GM12801 (cell line): Measurements from ENCODE around the gene SLC35E4.

Experiments used
- CTCF ChIP-seq: IDR thresholded peaks from one replicate; pipeline ENCODE4 v1.5.1; 2011; ENCODE audit warnings: control low read depth; ENCODE audit not compliant: insufficient read length; ENCODE audit errors: extremely low read depth

Gene SLC35E4

GRCh38 chr22:30689622-30690021, 54.0 kb downstream of the SLC35E4 start:
- no peak for TF ChIP-seq CTCF

GRCh38 chr22:30691204-30691603, 55.6 kb downstream of the SLC35E4 start:
- no peak for TF ChIP-seq CTCF

DNA sequence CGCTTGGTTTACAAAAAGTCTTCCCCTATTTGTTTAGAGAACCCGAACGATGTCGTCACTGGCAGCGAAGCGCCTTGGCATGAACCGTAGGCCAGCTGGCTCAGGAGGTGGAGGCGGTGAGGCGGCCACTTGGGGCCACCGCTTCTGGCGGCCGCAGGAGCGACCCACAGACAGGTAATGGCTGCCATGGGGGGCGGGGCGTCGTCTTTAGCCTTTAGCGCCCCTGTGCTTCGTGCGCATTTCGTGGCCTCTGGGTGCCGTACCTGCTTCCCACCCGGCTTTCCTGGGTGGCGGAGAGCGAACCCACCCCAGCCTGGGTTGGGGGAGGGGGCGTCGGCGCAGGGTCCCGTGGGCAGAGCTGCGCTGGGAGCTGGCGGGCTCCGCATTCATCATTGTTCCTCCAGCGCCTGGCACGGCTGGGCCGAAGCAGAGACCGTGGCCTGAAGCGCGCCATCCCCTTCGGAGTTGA, 58.6 kb downstream of the SLC35E4 start:
- no peak for TF ChIP-seq CTCF

DNA sequence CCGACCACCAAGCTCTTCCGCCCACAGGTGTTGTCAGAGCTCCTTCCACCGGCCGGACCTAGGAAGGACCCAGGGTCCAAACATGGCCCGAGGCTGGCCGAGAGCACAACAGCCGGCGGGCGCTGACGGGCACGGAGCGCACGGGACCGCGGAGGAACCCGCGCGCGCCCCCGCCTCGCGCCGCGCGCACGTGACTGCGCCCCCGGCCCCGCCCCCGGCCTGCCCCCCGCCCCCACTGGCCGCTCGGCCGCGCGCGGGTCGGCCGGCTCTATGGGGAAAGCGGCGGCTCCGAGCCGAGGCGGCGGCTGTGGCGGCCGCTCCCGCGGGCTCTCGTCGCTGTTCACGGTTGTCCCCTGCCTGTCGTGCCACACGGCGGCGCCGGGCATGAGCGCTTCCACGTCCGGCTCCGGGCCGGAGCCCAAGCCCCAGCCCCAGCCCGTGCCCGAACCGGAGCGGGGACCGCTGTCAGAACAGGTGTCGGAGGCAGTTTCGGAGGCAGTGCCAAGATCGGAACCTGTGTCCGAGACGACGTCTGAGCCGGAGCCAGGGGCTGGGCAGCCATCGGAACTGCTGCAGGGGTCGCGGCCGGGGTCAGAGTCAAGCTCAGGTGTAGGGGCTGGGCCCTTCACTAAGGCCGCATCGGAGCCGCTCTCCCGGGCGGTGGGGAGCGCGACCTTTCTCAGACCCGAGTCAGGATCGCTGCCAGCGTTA, 59.2 kb downstream of the SLC35E4 start, which contains the start of gene OSBP2:
Gene OSBP2 (plus strand): TSS at position 235 of the 711 bp plus-strand sequence. CDS start 36 bp downstream, at position 271.
- no peak for TF ChIP-seq CTCF

GRCh38 chr22:30695351-30695851, 59.8 kb downstream of the SLC35E4 start:
- TF ChIP-seq CTCF = no peak

DNA sequence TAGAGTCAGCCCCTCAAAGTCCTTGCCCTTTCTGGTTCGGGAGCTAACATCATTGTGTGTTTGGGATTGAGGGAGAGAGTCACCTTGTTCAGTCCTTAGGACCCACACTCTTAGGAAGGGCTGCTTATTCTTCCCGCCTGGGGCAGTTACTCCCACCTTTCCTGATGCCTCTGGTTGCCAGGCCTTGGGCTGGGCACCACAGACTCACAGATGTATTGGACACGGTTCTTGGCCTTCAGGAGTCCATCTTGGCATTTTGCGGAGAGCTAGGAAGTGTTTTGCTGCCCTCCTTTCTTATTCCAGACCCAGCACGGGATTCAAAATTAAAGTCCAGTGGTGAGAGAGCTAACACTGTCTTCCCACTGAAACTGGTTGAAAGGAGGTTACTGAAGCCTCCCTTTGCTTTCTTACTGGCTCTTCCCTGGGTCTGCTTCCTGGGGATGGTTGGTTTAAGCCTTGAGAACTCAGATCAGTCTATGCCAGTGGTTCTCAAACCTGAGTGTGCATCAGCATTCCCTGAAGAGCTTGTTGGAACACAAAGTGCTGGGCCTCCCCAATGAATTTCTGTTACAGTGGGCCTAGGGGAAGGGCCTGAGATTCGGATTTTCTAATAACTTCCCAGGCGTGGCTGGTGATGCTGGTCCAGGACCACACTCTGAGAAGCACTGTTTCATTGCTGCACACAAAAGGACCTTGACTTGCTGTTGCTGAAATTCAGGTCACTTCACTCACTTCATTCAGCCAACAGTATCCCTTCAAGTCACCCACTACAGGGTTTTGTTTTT, 60.5 kb downstream of the SLC35E4 start:
- TF ChIP-seq CTCF = no peak
